Uterus (tissue), 4 donors: ENCODE measurements around the gene RASSF4. TPM values are rescaled to one million over a fixed set of nuclear protein-coding genes. Genes with fewer than 3 reads are reported as not detected.
A peak's percentile ranks its signal among the peaks of the same experiment; 100 is the strongest.

ENCODE experiments used
- DNase-seq, 2 donors: peaks; one replicate each; pipeline ENCODE4 v3.0.0-alpha.2; 2019 to 2020
- H3K27ac ChIP-seq, 2 donors: fragments of 200-600 bp; sonication (generic); 1 replicate in 1 of 2; 2 replicates in 1 of 2; pipeline ENCODE4 v1.5.1; 2016 to 2018
- H3K27me3 ChIP-seq, 2 donors: fragments of 200-600 bp; sonication (generic); one replicate each; pipeline ENCODE4 v1.5.1; 2018 to 2019; ENCODE audit warnings: control low read depth in 1 of 2
- H3K36me3 ChIP-seq, 2 donors: fragments of 200-600 bp; sonication (generic); one replicate each; pipeline ENCODE4 v1.5.1; 2019; ENCODE audit warnings: control low read depth in 1 of 2
- H3K4me1 ChIP-seq, 2 donors: fragments of 200-600 bp; sonication (generic); one replicate each; pipeline ENCODE4 v1.5.1; 2018 to 2019; ENCODE audit warnings: control low read depth in 1 of 2
- H3K4me3 ChIP-seq, 2 donors: fragments of 200-600 bp; sonication (generic); 1 replicate in 1 of 2; 2 replicates in 1 of 2; pipeline ENCODE4 v1.5.1; 2018 to 2019; ENCODE audit warnings: mild to moderate bottlenecking in 1 of 2
- H3K9me3 ChIP-seq, 2 donors: fragments of 200-600 bp; sonication (generic); one replicate each; pipeline ENCODE4 v1.5.1; 2019; ENCODE audit warnings: control low read depth in 1 of 2
- POLR2A ChIP-seq, 2 donors: fragments of 450-650 bp; IDR thresholded peaks; one replicate each; pipeline ENCODE4 v1.6.1; 2016; ENCODE audit warnings: antibody characterized with exemption in 2 of 2, mild to moderate bottlenecking in 1 of 2, moderate library complexity in 1 of 2
- intact Hi-C: fragments of 100-400 bp; cut with DNase I; formaldehyde crosslinking; loops from one replicate; pipeline ENCODE4 v1.15.1; 2023; ENCODE audit warnings: low total_unique reads
- total RNA-seq, 4 donors: library from RNA; depleted of rRNA in 3 of 4; stranded (reverse); fragments of >200 nt in 3 of 4; gene quantifications; one replicate each; pipeline versions ENCODE4 v1.1.0 to v1.2.4, GENCODE V29; 2014 to 2023
- TF ChIP-seq, protein P1 (sequence below), 4 experiments: fragments of 200-600 bp in 2 of 4; fragments of 450-650 bp in 2 of 4; sonication (generic) in 2 of 4; IDR thresholded peaks; one replicate each; pipeline ENCODE4 v1.5.1; 2016 to 2019; ENCODE audit warnings: antibody characterized with exemption in 4 of 4, mild to moderate bottlenecking in 2 of 4, moderate library complexity in 1 of 4
- donor health status: DM: yes; HTN: yes; CAD: no.

Gene RASSF4
- total RNA-seq, 4 donors from 2014 or later, result 6.1 to 26.5 (median 8.2) TPM

DNA sequence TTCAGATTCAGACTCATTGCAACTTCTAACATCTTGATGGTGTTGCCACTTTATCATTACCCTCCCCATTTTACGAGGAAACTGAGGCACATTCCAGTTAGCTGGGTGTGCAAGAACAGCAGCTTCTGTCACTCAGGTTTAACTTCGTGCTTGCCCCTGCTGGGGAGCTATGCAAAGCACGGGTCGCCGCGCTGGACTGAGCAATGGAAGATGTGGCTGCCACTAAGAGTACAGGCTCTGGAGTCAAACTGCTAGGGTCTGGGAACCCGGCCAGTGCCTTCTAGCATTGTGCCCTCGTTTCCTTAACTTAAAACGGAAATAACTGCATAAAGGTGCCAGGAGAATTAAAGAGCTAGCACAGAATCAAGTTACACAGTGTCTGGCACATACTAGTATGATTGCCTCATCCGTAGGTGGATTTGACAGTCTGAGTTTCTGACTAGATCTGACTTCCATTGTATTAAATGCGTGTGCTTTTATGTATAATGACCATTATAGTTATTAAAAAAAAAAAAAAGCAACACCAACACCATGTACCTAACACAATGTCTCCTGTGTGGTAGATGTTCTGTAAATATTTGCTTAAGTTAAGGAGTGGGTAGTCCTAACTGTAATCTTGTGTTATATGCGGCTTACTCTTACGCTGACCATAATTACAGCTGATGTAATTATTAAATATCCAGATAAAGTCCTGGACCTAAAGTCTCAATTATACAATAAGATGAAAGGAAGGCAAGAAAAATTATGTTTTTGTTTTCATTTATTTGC is 42.0 kb downstream of the RASSF4 start:
- intact Hi-C loops, result no loop called here

DNA sequence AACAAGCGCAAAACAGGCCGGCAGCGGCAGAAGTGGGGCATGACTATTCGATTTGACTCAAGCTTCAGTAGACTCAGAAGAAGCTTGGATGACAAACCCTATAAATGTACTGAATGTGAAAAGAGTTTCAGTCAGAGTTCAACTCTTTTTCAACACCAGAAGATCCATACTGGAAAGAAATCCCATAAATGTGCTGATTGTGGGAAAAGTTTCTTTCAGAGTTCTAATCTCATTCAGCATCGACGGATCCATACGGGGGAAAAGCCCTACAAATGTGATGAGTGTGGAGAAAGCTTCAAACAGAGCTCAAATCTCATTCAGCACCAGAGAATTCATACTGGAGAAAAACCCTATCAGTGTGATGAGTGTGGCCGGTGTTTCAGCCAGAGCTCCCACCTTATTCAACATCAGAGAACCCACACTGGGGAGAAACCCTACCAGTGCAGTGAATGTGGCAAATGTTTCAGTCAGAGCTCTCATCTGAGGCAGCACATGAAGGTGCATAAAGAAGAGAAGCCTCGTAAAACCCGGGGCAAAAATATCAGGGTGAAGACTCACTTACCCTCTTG is 43.9 kb downstream of the RASSF4 start:
- Histone ChIP-seq H3K4me1 (peaks cover 4 to 6% of the 10 kb centered on the region in 2 donors), H3K36me3 (no peaks in the 10 kb centered on the region), H3K27me3 (no peaks in the 10 kb centered on the region), H3K4me3 (no peak overlapping the region), H3K27ac (no peak overlapping the region), H3K9me3 (no peaks in the 10 kb centered on the region)
- intact Hi-C loops, result no loop called here
- no peak for DNase-seq
- TF ChIP-seq POLR2A (IDR thresholded peaks at IDR 0.05), result no peak

More for the DNA sequence above, 42.0 kb downstream of the RASSF4 start:
- Histone ChIP-seq H3K27me3 (no peaks in the 10 kb centered on the region), H3K9me3 (no peaks in the 10 kb centered on the region), H3K4me3 (peak overlapping the region; percentile 54 to 56), H3K27ac (peak overlapping the region; percentile 92 to 94), H3K4me1 (peaks cover 4 to 16% of the 10 kb centered on the region in 2 donors), H3K36me3 (no peaks in the 10 kb centered on the region)
- TF ChIP-seq POLR2A (IDR thresholded peaks at IDR 0.05), result peak; percentile 7 to 8
- TF ChIP-seq, protein P1, sequence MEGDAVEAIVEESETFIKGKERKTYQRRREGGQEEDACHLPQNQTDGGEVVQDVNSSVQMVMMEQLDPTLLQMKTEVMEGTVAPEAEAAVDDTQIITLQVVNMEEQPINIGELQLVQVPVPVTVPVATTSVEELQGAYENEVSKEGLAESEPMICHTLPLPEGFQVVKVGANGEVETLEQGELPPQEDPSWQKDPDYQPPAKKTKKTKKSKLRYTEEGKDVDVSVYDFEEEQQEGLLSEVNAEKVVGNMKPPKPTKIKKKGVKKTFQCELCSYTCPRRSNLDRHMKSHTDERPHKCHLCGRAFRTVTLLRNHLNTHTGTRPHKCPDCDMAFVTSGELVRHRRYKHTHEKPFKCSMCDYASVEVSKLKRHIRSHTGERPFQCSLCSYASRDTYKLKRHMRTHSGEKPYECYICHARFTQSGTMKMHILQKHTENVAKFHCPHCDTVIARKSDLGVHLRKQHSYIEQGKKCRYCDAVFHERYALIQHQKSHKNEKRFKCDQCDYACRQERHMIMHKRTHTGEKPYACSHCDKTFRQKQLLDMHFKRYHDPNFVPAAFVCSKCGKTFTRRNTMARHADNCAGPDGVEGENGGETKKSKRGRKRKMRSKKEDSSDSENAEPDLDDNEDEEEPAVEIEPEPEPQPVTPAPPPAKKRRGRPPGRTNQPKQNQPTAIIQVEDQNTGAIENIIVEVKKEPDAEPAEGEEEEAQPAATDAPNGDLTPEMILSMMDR (IDR thresholded peaks at IDR 0.05), result peak in 2 of 4 experiments; percentile 9 to 31
- peak; percentile 49 to 63 for DNase-seq

DNA sequence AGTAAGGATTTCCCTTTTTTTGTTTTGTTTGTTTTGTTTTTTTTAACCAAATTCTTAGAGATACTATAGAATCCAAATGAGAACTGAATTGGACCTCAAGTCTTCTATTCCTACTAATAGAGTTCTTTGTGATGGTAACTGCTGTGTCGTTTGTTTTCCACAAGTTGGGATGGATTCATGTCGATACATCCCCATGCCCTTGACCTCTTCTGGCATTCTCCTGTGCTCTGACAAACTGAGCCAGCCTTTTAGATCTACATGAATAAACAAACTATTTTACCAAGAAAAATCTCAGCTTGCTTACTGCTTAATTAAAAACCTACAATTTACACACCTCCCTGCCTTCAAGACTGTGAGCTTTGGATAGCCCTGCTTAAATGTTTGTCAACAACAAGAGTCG is 45.1 kb downstream of the RASSF4 start:
- H3K27me3 ChIP-seq, result no peaks in the 10 kb centered on the region
- no peak overlapping the region for H3K4me3 ChIP-seq
- H3K4me1 ChIP-seq, result peaks cover 4% of the 10 kb centered on the region in 2 donors
- no peak for DNase-seq
- no peak overlapping the region for H3K27ac ChIP-seq
- H3K9me3 ChIP-seq, result no peaks in the 10 kb centered on the region
- intact Hi-C loops, result no loop called here
- no peak for TF ChIP-seq POLR2A (IDR thresholded peaks at IDR 0.05)
- TF ChIP-seq, protein P1 (IDR thresholded peaks at IDR 0.05), result no peak
- H3K36me3 ChIP-seq, result no peaks in the 10 kb centered on the region

DNA sequence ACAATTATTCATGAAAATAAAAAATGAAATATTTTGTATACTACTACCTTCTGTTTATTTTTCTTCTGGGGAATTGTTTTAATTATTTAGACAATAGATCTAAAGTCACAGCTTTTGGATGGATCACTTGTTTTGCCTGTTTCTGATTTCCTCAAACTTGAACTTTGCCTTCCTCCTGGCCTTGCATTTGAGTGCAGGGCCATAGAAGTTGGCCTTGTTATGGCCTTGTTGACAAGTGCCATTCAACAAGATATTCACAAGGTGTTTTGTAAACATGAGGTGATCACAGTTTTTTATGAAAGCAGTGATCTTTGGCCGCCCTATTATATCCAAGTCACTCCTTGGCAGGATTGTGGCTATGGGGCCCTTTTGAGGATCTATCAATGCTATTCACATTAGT is 45.7 kb downstream of the RASSF4 start:
- Histone ChIP-seq H3K36me3 (no peaks in the 10 kb centered on the region), H3K4me3 (no peak overlapping the region), H3K4me1 (no peaks in the 10 kb centered on the region), H3K27me3 (no peaks in the 10 kb centered on the region), H3K27ac (no peak overlapping the region), H3K9me3 (no peaks in the 10 kb centered on the region)
- intact Hi-C loops, result no loop called here
- no peak for DNase-seq
- TF ChIP-seq POLR2A (IDR thresholded peaks at IDR 0.05), result no peak
- TF ChIP-seq, protein P1 (IDR thresholded peaks at IDR 0.05), result no peak

DNA sequence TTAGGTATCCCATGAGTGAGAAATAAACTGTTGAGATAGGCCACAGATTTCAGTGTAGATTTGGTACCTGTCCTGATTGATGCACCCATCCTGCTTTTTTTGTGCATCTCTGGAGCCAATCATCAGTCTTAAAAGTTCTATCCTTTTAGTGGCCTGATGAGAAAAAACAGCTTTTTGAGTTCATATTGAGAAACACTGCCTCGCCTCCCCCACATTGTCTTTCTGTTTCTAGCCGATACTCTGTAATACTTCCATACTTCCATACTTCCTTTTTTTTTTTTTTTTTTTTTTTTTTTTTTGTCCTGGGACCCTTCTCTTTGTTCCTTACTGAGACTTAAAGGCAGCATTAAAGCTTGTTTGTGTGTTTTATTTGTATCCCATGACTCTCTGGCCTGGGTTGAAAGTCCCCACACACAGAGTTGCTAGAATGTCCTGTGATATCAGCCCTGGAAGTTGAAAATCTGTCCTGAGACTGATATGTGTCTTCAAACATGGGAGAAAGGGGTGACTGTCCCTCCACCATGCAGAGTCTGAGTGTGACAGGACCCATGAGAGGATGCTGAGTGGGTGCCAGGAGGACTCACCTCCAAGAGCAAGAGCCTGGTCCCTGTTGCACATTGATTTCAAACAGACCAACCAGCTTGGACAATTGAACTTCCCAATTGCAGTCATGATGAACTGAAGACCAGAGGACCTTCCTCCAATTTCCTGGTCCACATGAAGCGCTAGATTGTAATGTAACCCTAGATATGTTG is 46.9 kb downstream of the RASSF4 start:
- no peak for DNase-seq
- Histone ChIP-seq H3K27me3 (no peaks in the 10 kb centered on the region), H3K36me3 (no peaks in the 10 kb centered on the region), H3K27ac (peak overlapping the region in 1 of 2 donors; percentile 4), H3K9me3 (no peaks in the 10 kb centered on the region), H3K4me3 (no peak overlapping the region), H3K4me1 (no peaks in the 10 kb centered on the region)
- TF ChIP-seq, protein P1 (IDR thresholded peaks at IDR 0.05), result no peak
- TF ChIP-seq POLR2A (IDR thresholded peaks at IDR 0.05), result no peak
- intact Hi-C loops, result no loop called here
